22Rv1 (cell line): Measurements from ENCODE around the gene TCF7L2.

Source experiments
- ZFX ChIP-seq: fragments of 450-650 bp; IDR thresholded peaks from 2 replicates; pipeline ENCODE4 v1.6.1; 2017; ENCODE audit warnings: antibody characterized with exemption, borderline replicate concordance
- TF ChIP-seq, protein P1 (sequence below): fragments of 450-650 bp; IDR thresholded peaks from 2 replicates; pipeline ENCODE4 v1.5.1; 2017; ENCODE audit warnings: mild to moderate bottlenecking

DNA sequence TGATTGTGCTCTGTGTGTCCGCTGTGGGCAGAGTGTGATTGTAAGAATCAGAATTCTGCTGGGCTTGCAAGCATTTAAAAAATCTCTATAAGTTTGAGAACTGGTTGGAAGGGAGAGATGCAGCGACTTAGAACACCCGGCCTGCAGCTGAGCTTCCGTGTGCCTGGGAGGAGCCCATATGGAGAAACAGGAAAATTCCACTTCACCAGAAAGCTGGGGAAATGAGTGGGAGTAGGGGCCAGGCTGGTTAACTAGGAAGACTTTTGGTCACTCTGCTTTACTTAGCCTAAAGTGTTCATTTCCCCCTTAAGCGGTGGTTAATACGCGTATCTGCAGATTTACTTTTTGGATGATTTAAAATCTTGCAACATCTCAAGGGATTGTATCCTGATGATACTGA lies 72.2 kb downstream of the TCF7L2 start:
- TF ChIP-seq, protein P1, sequence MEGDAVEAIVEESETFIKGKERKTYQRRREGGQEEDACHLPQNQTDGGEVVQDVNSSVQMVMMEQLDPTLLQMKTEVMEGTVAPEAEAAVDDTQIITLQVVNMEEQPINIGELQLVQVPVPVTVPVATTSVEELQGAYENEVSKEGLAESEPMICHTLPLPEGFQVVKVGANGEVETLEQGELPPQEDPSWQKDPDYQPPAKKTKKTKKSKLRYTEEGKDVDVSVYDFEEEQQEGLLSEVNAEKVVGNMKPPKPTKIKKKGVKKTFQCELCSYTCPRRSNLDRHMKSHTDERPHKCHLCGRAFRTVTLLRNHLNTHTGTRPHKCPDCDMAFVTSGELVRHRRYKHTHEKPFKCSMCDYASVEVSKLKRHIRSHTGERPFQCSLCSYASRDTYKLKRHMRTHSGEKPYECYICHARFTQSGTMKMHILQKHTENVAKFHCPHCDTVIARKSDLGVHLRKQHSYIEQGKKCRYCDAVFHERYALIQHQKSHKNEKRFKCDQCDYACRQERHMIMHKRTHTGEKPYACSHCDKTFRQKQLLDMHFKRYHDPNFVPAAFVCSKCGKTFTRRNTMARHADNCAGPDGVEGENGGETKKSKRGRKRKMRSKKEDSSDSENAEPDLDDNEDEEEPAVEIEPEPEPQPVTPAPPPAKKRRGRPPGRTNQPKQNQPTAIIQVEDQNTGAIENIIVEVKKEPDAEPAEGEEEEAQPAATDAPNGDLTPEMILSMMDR = no peak
- TF ChIP-seq ZFX = no peak
